ENCODE measurements around the gene WNT9A. TPM values are rescaled to one million over a fixed set of nuclear protein-coding genes. Genes with fewer than 3 reads are reported as not detected.
"Not testable (repeated sequence)": the region's sequence is repeated elsewhere in the genome, so short reads cannot be mapped to it uniquely, and the experiment has no call there.

WNT9A gene
- total RNA-seq, 2 donors from 2014 or later = 1.2 to 1.7 TPM

DNA sequence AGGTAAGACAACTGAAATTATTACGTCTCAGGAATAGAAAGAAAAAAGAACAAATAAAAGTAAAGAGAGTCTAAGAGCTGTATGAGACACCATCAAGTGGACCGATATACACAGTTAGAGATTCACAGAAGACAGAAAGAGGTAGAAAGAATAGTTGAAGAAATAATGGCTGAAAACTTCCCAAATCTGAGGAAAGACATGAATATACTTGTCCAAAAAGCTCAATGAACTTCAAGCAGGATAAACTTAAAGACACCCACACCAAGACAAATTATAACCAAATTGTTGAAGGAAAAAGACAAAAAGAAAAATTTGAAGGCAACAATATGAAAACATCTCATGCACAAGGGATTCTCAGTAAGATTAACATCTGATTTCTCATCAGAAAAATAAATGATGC is 39.4 kb upstream of the WNT9A start:
- Histone ChIP-seq H3K4me1 (ENCODE audit: control insufficient read depth, insufficient read depth, low read length) (no peaks in the 10 kb centered on the region), H3K9ac (ENCODE audit: extremely low read depth, low read length, poor library complexity, severe bottlenecking) (no peak overlapping the region), H3K36me3 (ENCODE audit: control insufficient read depth, insufficient read depth, low read length) (no peaks in the 10 kb centered on the region), H3K27me3 (ENCODE audit: control insufficient read depth, insufficient read depth, low read length, poor library complexity, severe bottlenecking) (peaks cover 58% of the 10 kb centered on the region), H3K27ac (ENCODE audit: low read depth, low read length) (no peak overlapping the region), H3K4me3 (ENCODE audit: low read length) (no peak overlapping the region), H3K9me3 (ENCODE audit: control insufficient read depth, low read length) (peaks cover 4% of the 10 kb centered on the region)
- no peaks in the 10 kb centered on the region for H3K36me3 Mint-ChIP-seq (ENCODE audit: low read depth)
- no peaks in the 10 kb centered on the region for H3K4me1 Mint-ChIP-seq
- H3K27ac Mint-ChIP-seq = no peak overlapping the region
- no peak for DNase-seq
- peaks cover 52% of the 10 kb centered on the region for H3K27me3 Mint-ChIP-seq (ENCODE audit: insufficient read depth)
- no peak overlapping the region for H3K4me3 Mint-ChIP-seq
- WGBS, 2 experiments (ENCODE audit: insufficient coverage in 1 of 2, insufficient read length in 1 of 2) = 93 to 95% methylated on average over 2 of the region's 2 CpGs
- TF ChIP-seq, protein P1, sequence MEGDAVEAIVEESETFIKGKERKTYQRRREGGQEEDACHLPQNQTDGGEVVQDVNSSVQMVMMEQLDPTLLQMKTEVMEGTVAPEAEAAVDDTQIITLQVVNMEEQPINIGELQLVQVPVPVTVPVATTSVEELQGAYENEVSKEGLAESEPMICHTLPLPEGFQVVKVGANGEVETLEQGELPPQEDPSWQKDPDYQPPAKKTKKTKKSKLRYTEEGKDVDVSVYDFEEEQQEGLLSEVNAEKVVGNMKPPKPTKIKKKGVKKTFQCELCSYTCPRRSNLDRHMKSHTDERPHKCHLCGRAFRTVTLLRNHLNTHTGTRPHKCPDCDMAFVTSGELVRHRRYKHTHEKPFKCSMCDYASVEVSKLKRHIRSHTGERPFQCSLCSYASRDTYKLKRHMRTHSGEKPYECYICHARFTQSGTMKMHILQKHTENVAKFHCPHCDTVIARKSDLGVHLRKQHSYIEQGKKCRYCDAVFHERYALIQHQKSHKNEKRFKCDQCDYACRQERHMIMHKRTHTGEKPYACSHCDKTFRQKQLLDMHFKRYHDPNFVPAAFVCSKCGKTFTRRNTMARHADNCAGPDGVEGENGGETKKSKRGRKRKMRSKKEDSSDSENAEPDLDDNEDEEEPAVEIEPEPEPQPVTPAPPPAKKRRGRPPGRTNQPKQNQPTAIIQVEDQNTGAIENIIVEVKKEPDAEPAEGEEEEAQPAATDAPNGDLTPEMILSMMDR (conservative IDR thresholded peaks at IDR 0.05) = no peak
- H3K9me3 Mint-ChIP-seq = peaks cover 2% of the 10 kb centered on the region

DNA sequence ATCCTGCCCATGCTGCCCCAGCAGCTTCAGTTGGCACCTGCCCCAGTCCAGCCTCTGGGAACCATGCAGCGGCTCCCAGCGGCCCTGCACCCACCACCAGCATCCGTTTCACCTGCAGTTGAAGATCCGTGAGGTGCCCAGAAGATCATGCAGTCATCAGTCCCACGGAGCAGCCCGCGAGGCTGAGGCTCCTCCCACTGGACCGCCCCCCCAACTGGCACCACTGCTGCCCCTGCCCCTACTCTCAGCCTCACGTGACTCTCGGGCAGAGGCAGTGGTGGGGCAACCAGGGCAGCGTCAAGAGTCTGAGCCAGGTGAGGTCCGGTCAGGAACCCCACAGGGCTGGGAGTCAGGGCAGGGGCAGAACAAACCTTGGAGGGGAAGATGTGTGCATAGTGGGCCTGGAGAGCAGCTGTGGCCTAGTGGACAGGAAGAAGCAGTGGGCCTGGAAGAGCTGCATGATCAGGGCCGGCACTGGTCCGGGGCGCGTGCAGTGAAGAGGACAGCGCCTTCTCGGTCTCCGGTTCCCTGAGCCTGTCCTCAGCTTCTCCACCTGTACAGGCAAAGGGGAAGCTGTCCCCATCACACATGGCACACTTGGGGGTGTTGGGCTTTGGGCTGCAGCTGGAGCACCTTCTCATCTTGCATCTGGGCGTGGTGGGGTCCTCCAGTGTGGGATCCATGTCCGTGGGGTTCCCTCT is 28.0 kb upstream of the WNT9A start:
- not testable (repeated sequence) for H3K4me3 ChIP-seq (ENCODE audit: low read length); H3K4me1 ChIP-seq (ENCODE audit: control insufficient read depth, insufficient read depth, low read length); DNase-seq; H3K27me3 ChIP-seq (ENCODE audit: control insufficient read depth, insufficient read depth, low read length, poor library complexity, severe bottlenecking); H3K36me3 ChIP-seq (ENCODE audit: control insufficient read depth, insufficient read depth, low read length); H3K27me3 Mint-ChIP-seq (ENCODE audit: insufficient read depth); H3K36me3 Mint-ChIP-seq (ENCODE audit: low read depth); H3K27ac ChIP-seq (ENCODE audit: low read depth, low read length); H3K27ac Mint-ChIP-seq; H3K9ac ChIP-seq (ENCODE audit: extremely low read depth, low read length, poor library complexity, severe bottlenecking); H3K4me1 Mint-ChIP-seq; H3K9me3 Mint-ChIP-seq; H3K4me3 Mint-ChIP-seq; H3K9me3 ChIP-seq (ENCODE audit: control insufficient read depth, low read length)
- WGBS, 2 experiments (ENCODE audit: insufficient coverage in 1 of 2, insufficient read length in 1 of 2) = 88 to 93% methylated on average over 8 to 14 of the region's 21 CpGs

DNA sequence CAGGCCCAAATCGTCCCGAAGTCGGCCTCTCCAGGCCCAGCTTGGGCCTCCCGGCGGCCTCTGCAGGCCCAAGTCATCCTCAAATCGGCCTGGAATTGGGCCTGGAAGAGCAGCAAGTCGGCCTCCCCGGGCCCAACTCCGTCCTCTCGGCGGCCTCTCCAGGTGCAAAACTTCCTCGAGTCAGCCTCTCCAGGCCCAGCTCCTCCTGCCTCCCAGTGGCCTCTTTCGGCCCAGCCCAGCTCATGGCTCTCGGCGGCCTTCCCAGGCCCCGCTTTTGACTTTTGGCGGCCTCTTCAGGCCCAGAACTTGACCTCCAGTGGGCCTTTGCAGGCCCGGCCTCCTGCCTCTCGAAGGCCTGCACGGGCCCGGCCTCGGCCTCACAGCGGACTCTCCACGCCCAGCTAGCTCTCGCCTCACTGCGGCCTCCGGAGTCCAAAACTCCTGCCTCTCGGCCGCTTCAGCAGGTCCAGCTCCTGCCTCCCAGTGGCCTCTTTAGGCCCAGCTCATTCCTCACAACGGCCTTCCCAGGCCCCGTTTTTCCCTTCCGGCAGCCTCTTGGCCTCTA is 26.1 kb upstream of the WNT9A start:
- H3K9me3 ChIP-seq (ENCODE audit: control insufficient read depth, low read length); H3K4me3 Mint-ChIP-seq; H3K9ac ChIP-seq (ENCODE audit: extremely low read depth, low read length, poor library complexity, severe bottlenecking); H3K36me3 Mint-ChIP-seq (ENCODE audit: low read depth); H3K27me3 ChIP-seq (ENCODE audit: control insufficient read depth, insufficient read depth, low read length, poor library complexity, severe bottlenecking); H3K27ac Mint-ChIP-seq; H3K27ac ChIP-seq (ENCODE audit: low read depth, low read length); H3K4me1 ChIP-seq (ENCODE audit: control insufficient read depth, insufficient read depth, low read length); H3K4me3 ChIP-seq (ENCODE audit: low read length); H3K36me3 ChIP-seq (ENCODE audit: control insufficient read depth, insufficient read depth, low read length); DNase-seq; H3K9me3 Mint-ChIP-seq; H3K4me1 Mint-ChIP-seq; H3K27me3 Mint-ChIP-seq (ENCODE audit: insufficient read depth): not testable (repeated sequence)
- WGBS, 2 experiments (ENCODE audit: insufficient coverage in 1 of 2, insufficient read length in 1 of 2) = 94 to 97% methylated on average over 14 to 26 of the region's 32 CpGs

DNA sequence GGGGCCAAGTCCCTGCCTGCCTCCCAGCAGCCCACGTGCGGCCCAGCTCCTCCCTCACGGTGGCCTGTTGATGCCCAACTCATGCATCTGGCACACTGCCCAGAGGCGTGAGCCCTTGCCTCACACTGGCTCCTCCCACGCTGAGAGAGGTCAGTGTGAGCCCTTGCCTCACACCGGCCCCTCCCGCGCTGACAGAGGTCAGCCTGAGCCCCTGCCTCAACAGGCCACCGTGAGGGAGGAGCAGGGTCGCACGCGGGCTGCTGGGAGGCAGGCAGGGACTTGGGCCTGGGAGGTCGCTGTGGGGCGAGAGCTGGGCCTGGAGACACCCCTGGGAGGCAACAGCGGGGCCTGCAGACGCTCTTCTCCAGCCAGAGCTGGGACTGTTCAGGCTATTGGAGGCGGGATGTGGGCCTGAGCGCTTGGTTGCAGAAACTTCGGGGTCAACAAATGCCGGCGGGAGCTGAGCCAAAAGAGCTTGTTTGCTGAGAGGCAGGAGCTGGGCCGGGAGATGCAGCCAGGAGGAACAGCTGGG is 25.2 kb upstream of the WNT9A start:
- H3K4me3 Mint-ChIP-seq; DNase-seq; H3K36me3 ChIP-seq (ENCODE audit: control insufficient read depth, insufficient read depth, low read length); H3K36me3 Mint-ChIP-seq (ENCODE audit: low read depth); H3K27me3 Mint-ChIP-seq (ENCODE audit: insufficient read depth); H3K27me3 ChIP-seq (ENCODE audit: control insufficient read depth, insufficient read depth, low read length, poor library complexity, severe bottlenecking); H3K27ac Mint-ChIP-seq; H3K9ac ChIP-seq (ENCODE audit: extremely low read depth, low read length, poor library complexity, severe bottlenecking); H3K4me1 ChIP-seq (ENCODE audit: control insufficient read depth, insufficient read depth, low read length); H3K4me3 ChIP-seq (ENCODE audit: low read length); H3K9me3 Mint-ChIP-seq; H3K27ac ChIP-seq (ENCODE audit: low read depth, low read length); H3K9me3 ChIP-seq (ENCODE audit: control insufficient read depth, low read length); H3K4me1 Mint-ChIP-seq: not testable (repeated sequence)
- 94 to 95% methylated on average over 8 to 22 of the region's 22 CpGs for WGBS, 2 experiments (ENCODE audit: insufficient coverage in 1 of 2, insufficient read length in 1 of 2)

DNA sequence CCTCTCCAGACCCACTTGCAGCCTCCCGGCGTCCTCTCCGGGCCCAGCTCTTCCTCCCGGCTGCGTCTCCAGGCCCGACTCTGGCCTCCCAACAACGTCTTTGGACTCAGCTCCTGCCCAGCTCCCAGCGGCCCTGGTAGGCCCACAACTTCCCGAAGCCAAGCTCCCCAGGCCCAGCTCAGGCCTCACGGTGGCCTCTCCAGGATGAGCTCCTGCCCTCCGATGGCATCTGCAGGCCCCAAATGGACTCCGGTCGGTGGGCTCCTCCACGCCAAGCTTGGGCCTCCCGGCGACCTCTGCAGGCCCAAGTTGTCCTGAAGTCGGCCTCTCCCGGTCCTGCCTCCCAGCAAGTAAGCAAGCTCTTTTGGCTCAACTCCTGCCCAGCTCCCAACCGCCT is 24.5 kb upstream of the WNT9A start:
- not testable (repeated sequence) for H3K4me3 ChIP-seq (ENCODE audit: low read length); H3K4me1 ChIP-seq (ENCODE audit: control insufficient read depth, insufficient read depth, low read length); H3K36me3 Mint-ChIP-seq (ENCODE audit: low read depth); H3K9me3 ChIP-seq (ENCODE audit: control insufficient read depth, low read length); H3K36me3 ChIP-seq (ENCODE audit: control insufficient read depth, insufficient read depth, low read length); H3K27me3 Mint-ChIP-seq (ENCODE audit: insufficient read depth); H3K4me1 Mint-ChIP-seq; H3K9me3 Mint-ChIP-seq; H3K27ac ChIP-seq (ENCODE audit: low read depth, low read length); H3K27ac Mint-ChIP-seq; H3K4me3 Mint-ChIP-seq; DNase-seq; H3K27me3 ChIP-seq (ENCODE audit: control insufficient read depth, insufficient read depth, low read length, poor library complexity, severe bottlenecking); H3K9ac ChIP-seq (ENCODE audit: extremely low read depth, low read length, poor library complexity, severe bottlenecking)
- WGBS, 2 experiments (ENCODE audit: insufficient coverage in 1 of 2, insufficient read length in 1 of 2) = 95 to 100% methylated on average over 3 to 10 of the region's 19 CpGs

DNA sequence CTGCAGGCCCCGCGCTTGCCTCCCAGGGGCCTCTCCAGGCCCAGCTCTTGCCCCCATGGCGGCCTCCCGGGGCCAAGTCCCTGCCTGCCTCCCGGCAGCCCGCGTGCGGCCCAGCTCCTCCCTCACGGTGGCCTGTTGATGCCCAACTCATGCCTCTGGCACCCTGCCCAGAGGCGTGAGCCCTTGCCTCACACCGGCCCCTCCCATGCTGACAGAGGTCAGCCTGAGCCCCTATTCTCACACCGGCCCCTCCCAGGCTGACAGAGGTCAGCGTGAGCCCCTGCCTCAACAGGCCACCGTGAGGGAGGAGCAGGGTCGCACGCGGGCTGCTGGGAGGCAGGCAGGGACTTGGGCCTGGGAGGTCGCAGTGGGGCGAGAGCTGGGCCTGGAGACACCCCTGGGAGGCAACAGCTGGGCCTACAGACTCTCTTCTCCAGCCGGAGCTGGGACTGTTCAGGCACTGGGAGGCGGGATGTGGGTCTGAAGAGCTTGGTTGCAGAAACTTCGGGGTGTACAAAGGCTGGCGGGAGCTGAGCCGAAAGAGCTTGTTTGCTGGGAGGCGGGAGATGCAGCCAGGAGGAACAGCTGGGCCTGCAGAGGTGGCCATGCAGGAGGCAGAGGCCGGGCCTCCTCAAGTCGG is 24.0 kb upstream of the WNT9A start:
- H3K27me3 Mint-ChIP-seq (ENCODE audit: insufficient read depth) = not testable (repeated sequence)

More for the DNA sequence above, 24.0 kb upstream of the WNT9A start:
- not testable (repeated sequence) for H3K9ac ChIP-seq (ENCODE audit: extremely low read depth, low read length, poor library complexity, severe bottlenecking); H3K36me3 ChIP-seq (ENCODE audit: control insufficient read depth, insufficient read depth, low read length); H3K4me1 ChIP-seq (ENCODE audit: control insufficient read depth, insufficient read depth, low read length); H3K27ac ChIP-seq (ENCODE audit: low read depth, low read length); H3K4me3 Mint-ChIP-seq; H3K9me3 Mint-ChIP-seq; DNase-seq; H3K36me3 Mint-ChIP-seq (ENCODE audit: low read depth); H3K27me3 ChIP-seq (ENCODE audit: control insufficient read depth, insufficient read depth, low read length, poor library complexity, severe bottlenecking); H3K4me3 ChIP-seq (ENCODE audit: low read length); H3K4me1 Mint-ChIP-seq; H3K27ac Mint-ChIP-seq; H3K9me3 ChIP-seq (ENCODE audit: control insufficient read depth, low read length)
- 94 to 95% methylated on average over 13 to 18 of the region's 27 CpGs for WGBS, 2 experiments (ENCODE audit: insufficient coverage in 1 of 2, insufficient read length in 1 of 2)

All from endodermal cell (in vitro differentiated cells).